ENCODE results near the gene HOXC4.

HOXC4 gene

DNA sequence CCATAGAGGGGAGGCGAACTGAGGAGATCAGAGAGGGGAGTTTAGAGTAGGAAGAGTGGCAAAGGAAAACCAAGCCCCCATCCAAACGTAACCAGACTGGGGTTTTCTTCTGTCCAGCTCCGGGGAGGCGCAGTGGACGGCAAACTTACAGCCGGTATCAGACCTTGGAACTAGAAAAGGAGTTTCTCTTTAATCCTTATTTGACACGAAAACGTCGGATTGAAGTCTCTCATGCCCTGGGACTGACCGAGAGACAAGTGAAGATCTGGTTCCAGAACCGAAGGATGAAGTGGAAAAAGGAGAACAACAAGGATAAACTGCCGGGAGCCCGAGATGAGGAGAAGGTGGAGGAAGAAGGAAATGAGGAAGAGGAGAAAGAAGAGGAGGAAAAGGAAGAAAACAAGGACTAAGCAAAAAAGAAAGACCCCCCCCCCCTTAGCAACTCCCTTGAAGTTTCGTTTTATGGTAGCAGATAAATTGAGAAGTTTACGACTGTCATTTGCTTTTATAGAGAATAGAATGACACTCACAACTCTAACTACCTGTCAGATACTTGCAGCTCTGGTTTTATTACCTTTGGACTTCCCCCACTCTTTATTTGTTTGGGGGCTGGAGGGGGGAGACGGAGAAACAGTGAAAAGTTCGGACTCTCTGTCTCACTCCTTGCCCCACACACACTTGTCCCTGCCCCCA lies 42.5 kb upstream of the HOXC4 start:
- H3K27ac Mint-ChIP-seq: no peak overlapping the region
- no peak for DNase-seq
- H3K36me3 Mint-ChIP-seq (ENCODE audit: insufficient read depth): peaks cover 36% of the 10 kb centered on the region
- ATAC-seq (replicated peaks): no peak
- H3K9me3 Mint-ChIP-seq: no peaks in the 10 kb centered on the region
- peak overlapping the region in 1 of 2 donors; percentile 6 for H3K4me3 Mint-ChIP-seq
- H3K4me1 Mint-ChIP-seq (ENCODE audit: low read depth in 2 of 2): peaks cover 15 to 29% of the 10 kb centered on the region in 2 donors
- peaks cover 86 to 95% of the 10 kb centered on the region in 2 donors for H3K27me3 Mint-ChIP-seq

DNA sequence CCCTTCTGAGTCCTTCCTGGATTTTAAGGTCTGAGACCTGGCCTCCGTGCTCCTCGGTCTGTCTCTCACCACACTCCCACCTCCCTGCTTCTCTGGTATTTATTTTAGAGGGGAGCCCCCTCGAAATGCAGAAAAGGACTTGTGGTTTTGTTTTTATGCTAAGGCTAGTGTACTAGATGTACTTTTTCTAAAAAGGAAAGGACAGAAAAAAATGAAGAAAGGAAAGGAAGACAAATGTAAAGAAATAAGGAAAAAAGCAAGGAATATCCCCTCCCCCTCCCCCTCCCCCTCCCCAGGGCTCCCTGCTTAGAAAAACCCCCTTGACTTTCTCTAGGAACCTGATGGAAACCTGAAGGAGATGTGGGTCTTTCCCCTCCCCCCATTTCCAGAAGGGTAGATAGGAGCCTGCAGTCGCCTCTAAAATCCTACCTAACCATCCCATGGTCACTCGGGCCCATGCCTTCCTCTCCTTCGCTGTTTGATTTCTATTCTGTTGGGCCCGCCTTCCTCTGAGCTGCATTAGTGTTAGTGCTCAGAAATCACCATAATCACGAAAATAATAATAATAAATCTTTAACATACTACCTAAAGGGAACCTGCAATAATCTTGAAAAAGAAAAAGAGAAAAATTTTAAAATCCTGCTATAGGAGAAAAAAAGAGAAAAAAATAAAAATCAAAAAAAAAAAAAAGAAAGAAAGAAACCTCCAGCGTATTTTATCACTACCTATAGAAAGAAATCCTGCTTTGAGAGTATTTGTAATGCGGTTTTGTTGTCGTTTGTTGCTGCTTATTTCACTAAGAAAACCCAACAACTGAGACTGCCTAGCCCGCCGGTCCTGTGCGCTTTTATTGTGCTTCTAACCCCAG lies 41.7 kb upstream of the HOXC4 start:
- no peak overlapping the region for H3K4me3 Mint-ChIP-seq
- H3K4me1 Mint-ChIP-seq (ENCODE audit: low read depth in 2 of 2): peaks cover 13 to 26% of the 10 kb centered on the region in 2 donors
- H3K27ac Mint-ChIP-seq: no peak overlapping the region
- H3K36me3 Mint-ChIP-seq (ENCODE audit: insufficient read depth): peaks cover 36% of the 10 kb centered on the region
- DNase-seq (no peak), ATAC-seq (replicated peaks) (no peak)
- H3K9me3 Mint-ChIP-seq: no peaks in the 10 kb centered on the region
- H3K27me3 Mint-ChIP-seq: peaks cover 78 to 88% of the 10 kb centered on the region in 2 donors

DNA sequence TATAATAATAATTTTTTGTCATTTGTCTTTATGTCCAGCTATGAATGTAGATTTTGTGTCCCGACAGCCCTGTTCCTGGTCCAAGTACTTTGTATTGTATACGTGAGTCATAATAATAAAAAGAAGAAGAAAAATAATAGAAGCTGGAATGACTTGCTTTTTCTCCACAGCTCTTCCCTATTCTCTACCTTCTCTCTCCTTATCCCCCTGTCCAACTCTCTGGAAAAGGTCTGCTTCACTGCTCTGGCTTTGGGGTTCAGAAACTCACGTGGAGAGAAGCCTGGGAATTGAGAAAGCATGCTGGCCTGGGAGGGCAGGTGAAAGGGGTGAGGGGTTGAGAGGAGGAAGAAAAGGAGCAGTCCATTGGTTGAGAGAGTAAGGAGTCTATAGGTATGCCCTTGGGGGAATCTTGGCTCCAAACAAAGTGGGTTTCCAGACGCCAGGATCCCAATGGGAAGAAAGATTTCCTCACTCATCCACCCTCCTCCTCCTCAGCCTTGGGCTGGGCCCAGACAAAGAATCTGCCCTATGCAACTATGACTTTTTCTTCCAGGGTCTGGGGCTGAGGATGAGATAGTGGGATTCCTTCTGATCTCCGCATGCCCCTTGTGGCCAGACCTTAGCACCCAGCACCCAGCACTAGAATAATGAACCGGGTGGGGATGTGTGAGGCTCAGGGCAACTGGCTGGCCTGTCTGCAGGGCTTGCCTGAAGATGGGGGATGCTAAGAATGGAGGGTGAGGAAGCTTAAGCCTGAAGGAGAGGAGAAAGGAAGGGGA lies 40.8 kb upstream of the HOXC4 start:
- DNase-seq (no peak), ATAC-seq (replicated peaks) (no peak)
- Mint-ChIP-seq H3K4me1 (ENCODE audit: low read depth in 2 of 2) (peaks cover 20 to 33% of the 10 kb centered on the region in 2 donors), H3K27me3 (peaks cover 69 to 84% of the 10 kb centered on the region in 2 donors), H3K27ac (no peak overlapping the region), H3K4me3 (no peak overlapping the region), H3K9me3 (no peaks in the 10 kb centered on the region), H3K36me3 (ENCODE audit: insufficient read depth) (peaks cover 36% of the 10 kb centered on the region)

DNA sequence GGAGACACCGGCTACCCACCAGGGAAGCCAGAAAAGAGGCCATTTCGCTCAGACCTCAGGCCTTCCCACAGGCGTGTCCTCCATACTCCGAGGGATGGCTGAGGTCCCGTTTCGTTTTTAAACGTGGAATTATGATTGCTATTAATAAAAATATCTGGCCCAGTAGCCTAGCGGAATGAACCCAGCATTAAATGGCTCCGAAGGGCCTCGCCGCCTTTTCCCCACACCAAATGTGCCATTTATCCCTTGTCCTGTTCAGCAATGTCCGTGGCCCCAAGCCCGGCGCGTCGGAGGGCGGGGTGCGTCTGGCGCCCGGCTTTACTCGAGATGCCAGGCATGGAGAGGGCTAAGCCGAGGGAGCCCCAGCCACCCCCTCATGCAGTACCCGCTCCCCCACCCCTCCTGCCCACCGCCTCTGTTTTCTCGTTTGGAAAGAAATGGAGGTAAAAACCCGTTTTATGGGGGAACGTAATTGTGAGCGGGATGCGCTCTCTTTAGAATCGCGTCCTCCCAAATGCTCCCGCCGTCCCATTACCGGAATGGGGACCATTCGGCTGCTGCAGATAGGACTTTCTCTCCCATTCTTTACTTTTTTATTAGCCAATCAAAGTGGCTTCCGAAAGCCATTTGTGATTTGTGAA lies 39.1 kb upstream of the HOXC4 start:
- H3K36me3 Mint-ChIP-seq (ENCODE audit: insufficient read depth): peaks cover 31% of the 10 kb centered on the region
- H3K4me3 Mint-ChIP-seq: peak overlapping the region; percentile 34 to 44
- peaks cover 22 to 31% of the 10 kb centered on the region in 2 donors for H3K4me1 Mint-ChIP-seq (ENCODE audit: low read depth in 2 of 2)
- DNase-seq (no peak), ATAC-seq (replicated peaks) (no peak)
- peak overlapping the region in 1 of 2 donors; percentile 75 for H3K27ac Mint-ChIP-seq
- peaks cover 53 to 71% of the 10 kb centered on the region in 2 donors for H3K27me3 Mint-ChIP-seq
- no peaks in the 10 kb centered on the region for H3K9me3 Mint-ChIP-seq

DNA sequence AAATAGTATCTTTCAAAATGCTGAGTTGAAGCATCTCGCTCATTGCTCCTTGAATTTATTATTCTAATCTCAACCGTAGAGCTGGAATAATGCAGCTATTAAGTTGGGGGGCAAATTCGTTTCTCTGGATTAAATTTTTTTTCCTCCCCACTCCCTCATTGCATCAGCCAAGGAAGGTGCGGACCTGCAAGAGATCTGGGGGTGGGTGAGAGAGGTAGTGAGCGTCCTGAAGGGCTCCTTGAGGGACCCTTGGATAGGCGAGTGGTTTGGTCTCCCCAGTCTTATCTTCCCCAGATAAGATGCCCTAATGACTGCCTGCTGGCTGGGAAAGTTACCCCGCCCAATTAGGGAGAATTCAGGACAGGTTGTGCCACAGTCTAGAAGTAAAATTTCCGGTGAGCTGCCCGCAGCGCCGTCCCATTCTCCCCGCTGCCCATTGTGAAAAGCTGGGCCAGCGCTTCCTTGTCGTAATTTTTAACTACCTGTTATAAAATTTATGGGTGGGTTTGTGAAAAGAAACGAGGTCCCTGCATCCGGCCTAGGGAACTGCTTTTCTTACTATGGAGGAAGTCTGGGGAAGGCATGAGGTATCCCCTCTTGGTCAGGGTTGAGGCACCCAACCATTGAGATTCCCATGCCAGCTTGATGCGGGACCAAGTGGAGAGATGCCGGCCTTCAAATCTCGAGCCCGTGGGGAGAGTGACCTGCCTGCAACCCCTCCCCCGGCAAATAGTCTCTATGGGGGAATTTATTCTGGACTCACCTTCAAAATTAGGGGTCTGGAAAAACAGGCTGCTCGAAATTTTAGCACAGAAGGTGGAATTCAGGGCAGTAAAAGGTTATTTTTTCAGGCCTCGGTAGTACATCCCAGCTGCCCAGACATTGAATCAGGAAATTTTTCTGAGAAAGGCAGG lies 38.4 kb upstream of the HOXC4 start:
- Mint-ChIP-seq H3K4me1 (ENCODE audit: low read depth in 2 of 2) (peaks cover 22 to 24% of the 10 kb centered on the region in 2 donors), H3K27me3 (peaks cover 45 to 63% of the 10 kb centered on the region in 2 donors), H3K9me3 (no peaks in the 10 kb centered on the region), H3K4me3 (peak overlapping the region; percentile 34 to 44), H3K36me3 (ENCODE audit: insufficient read depth) (peaks cover 25% of the 10 kb centered on the region), H3K27ac (no peak overlapping the region)
- no peak for ATAC-seq (replicated peaks)
- no peak for DNase-seq

- no peak for ATAC-seq (replicated peaks)
- no peaks in the 10 kb centered on the region for H3K9me3 Mint-ChIP-seq
- peak overlapping the region; percentile 17 to 88 for H3K4me3 Mint-ChIP-seq
- H3K36me3 Mint-ChIP-seq (ENCODE audit: insufficient read depth): peaks cover 22% of the 10 kb centered on the region
- H3K4me1 Mint-ChIP-seq (ENCODE audit: low read depth in 2 of 2): peaks cover 20 to 23% of the 10 kb centered on the region in 2 donors
- no peak overlapping the region for H3K27ac Mint-ChIP-seq
- H3K27me3 Mint-ChIP-seq: peaks cover 37 to 59% of the 10 kb centered on the region in 2 donors
- DNase-seq: no peak
These were observed 37.6 kb upstream of the HOXC4 start for GRCh38 chr12:54016051-54016450.

DNA sequence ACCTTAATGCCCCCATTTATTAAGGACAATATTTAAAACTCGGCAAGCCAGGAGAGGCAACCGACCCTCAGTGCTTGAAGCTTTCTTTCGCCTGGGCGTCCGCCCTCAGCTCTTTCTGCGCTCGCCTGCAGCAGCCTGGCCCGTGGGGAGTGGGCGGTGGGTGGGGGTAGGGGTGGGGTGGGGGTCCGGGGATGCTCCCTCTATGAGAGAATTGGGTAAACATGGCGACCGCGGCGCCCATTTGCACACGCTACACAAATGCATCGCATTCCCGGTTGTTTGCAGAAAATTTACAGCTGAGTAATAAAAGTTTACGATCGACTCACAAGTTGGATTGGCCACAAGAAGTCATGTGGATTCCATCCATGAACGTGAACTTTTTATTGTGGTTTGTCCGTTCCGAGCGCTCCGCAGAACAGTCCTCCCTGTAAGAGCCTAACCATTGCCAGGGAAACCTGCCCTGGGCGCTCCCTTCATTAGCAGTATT lies 37.1 kb upstream of the HOXC4 start:
- Mint-ChIP-seq H3K4me1 (ENCODE audit: low read depth in 2 of 2) (peaks cover 15 to 21% of the 10 kb centered on the region in 2 donors), H3K27me3 (peaks cover 36 to 59% of the 10 kb centered on the region in 2 donors), H3K9me3 (no peaks in the 10 kb centered on the region), H3K27ac (no peak overlapping the region), H3K4me3 (peak overlapping the region; percentile 17 to 88), H3K36me3 (ENCODE audit: insufficient read depth) (peaks cover 22% of the 10 kb centered on the region)
- DNase-seq (no peak), ATAC-seq (replicated peaks) (no peak)

- no peaks in the 10 kb centered on the region for H3K9me3 Mint-ChIP-seq
- H3K36me3 Mint-ChIP-seq (ENCODE audit: insufficient read depth): peaks cover 19% of the 10 kb centered on the region
- peaks cover 36 to 59% of the 10 kb centered on the region in 2 donors for H3K27me3 Mint-ChIP-seq
- peak overlapping the region; percentile 77 to 94 for H3K27ac Mint-ChIP-seq
- DNase-seq: no peak
- H3K4me1 Mint-ChIP-seq (ENCODE audit: low read depth in 2 of 2): peaks cover 13 to 23% of the 10 kb centered on the region in 2 donors
- ATAC-seq (replicated peaks): peak; percentile 41
- H3K4me3 Mint-ChIP-seq: peak overlapping the region; percentile 87 to 88
These were observed 36.4 kb upstream of the HOXC4 start for GRCh38 chr12:54017027-54017788.

GRCh38 chr12:54017878-54018467 lies 35.7 kb upstream of the HOXC4 start:
- Mint-ChIP-seq H3K27ac (peak overlapping the region; percentile 77 to 94), H3K36me3 (ENCODE audit: insufficient read depth) (peaks cover 19% of the 10 kb centered on the region), H3K27me3 (peaks cover 30 to 59% of the 10 kb centered on the region in 2 donors), H3K4me3 (peak overlapping the region; percentile 87 to 88), H3K9me3 (no peaks in the 10 kb centered on the region), H3K4me1 (ENCODE audit: low read depth in 2 of 2) (peaks cover 13 to 23% of the 10 kb centered on the region in 2 donors)
- DNase-seq: peak; percentile 73 to 81 (median 73)
- ATAC-seq (replicated peaks): peak; percentile 89

GRCh38 chr12:54018468-54018984 lies 35.1 kb upstream of the HOXC4 start:
- DNase-seq (no peak), ATAC-seq (replicated peaks) (no peak)
- Mint-ChIP-seq H3K9me3 (no peaks in the 10 kb centered on the region), H3K27ac (peak overlapping the region; percentile 77 to 94), H3K4me3 (peak overlapping the region; percentile 87 to 88), H3K36me3 (ENCODE audit: insufficient read depth) (peaks cover 14% of the 10 kb centered on the region), H3K4me1 (ENCODE audit: low read depth in 2 of 2) (peaks cover 13 to 23% of the 10 kb centered on the region in 2 donors), H3K27me3 (peaks cover 30 to 59% of the 10 kb centered on the region in 2 donors)
